Measurements from ENCODE around the gene ELMO1. TPM values are rescaled to one million over a fixed set of nuclear protein-coding genes. Genes with fewer than 3 reads are reported as not detected.

The ELMO1 gene
- total and polyA plus RNA-seq, 2 experiments from 2014 or later: 6.5 to 24.9 TPM

- Histone ChIP-seq H3K4me1 (ENCODE audit: insufficient read depth) (no peaks in the 10 kb centered on the region), H3K4me2 (no peak overlapping the region), H4K20me1 (replicated peaks; ENCODE audit: insufficient read depth) (no peaks in the 10 kb centered on the region), H3F3A (replicated peaks; ENCODE audit: low read depth) (no peaks in the 10 kb centered on the region), H3K27me3 (ENCODE audit: insufficient read depth) (no peaks in the 10 kb centered on the region), H3K79me2 (replicated peaks; ENCODE audit: insufficient read depth) (no peaks in the 10 kb centered on the region), H3K36me3 (ENCODE audit: insufficient read depth) (no peaks in the 10 kb centered on the region), H3K9me2 (ENCODE audit: insufficient read depth) (peaks cover 3% of the 10 kb centered on the region; the same call in 1 of the 2 replicates), H2AFZ (no peak overlapping the region), H3K4me3 (no peak overlapping the region), H3K27ac (ENCODE audit: low read depth) (no peak overlapping the region)
- ATAC-seq (no peak), DNase-seq (ENCODE audit: low spot score) (no peak)
- H3K27ac Mint-ChIP-seq: peak overlapping the region; percentile 15; the same call in 1 of the 2 replicates
- H3K4me1 Mint-ChIP-seq: peaks cover 38% of the 10 kb centered on the region
- no peak overlapping the region for H3K4me3 Mint-ChIP-seq
- H3K36me3 Mint-ChIP-seq (ENCODE audit: low read depth): peaks cover 5% of the 10 kb centered on the region; the same call in 1 of the 3 replicates
- TF ChIP-seq NANOG (IDR thresholded peaks at IDR 0.05; ENCODE audit: borderline replicate concordance) (no peak), EZH2 (IDR thresholded peaks at IDR 0.05; ENCODE audit: low read depth, unreplicated experiment) (no peak), EZH2phosphoT487 (IDR thresholded peaks at IDR 0.05; ENCODE audit: unreplicated experiment) (no peak), CTCF (conservative IDR thresholded peaks at IDR 0.05; ENCODE audit: low read depth in 2 of 2) (no peak), REST (IDR thresholded peaks at IDR 0.05; ENCODE audit: unreplicated experiment) (no peak), ETS1 (IDR thresholded peaks at IDR 0.05) (no peak), POLR2AphosphoS5 (IDR thresholded peaks at IDR 0.05; ENCODE audit: low read depth) (no peak), ZNF462 (CRISPR knock-in tag; IDR thresholded peaks at IDR 0.05) (no peak), CREB1 (CRISPR knock-in tag; IDR thresholded peaks at IDR 0.05; ENCODE audit: low read depth) (no peak), JUNB (IDR thresholded peaks at IDR 0.05; ENCODE audit: unreplicated experiment) (no peak)
- H3K27me3 Mint-ChIP-seq (ENCODE audit: insufficient read depth, low read depth, poor library complexity): peaks cover 3% of the 10 kb centered on the region
- H3K9me3 Mint-ChIP-seq: peaks cover 2% of the 10 kb centered on the region; the same call in 1 of the 3 replicates
Observed at GRCh38 chr7:37149773-37150124, 298.9 kb downstream of the ELMO1 start.

Measured in GM23338 (cell line).